Activated naive CD4-positive, alpha-beta T cell treated with anti-CD3 and anti-CD28 coated beads, Interleukin-2, amount 10 ng/mL, durations not matched to agents 7 days and 5 days (primary cell): ENCODE data around the gene SH2D4B.
"Not testable (repeated sequence)": the region's sequence is repeated elsewhere in the genome, so short reads cannot be mapped to it uniquely, and the experiment has no call there.

Experiments used
- CTCF ChIA-PET: fragments of 350-600 bp; sonication (Branson Sonifier 250); formaldehyde crosslinking; loops from one replicate; lab custom pipeline; 2021; ENCODE audit warnings: antibody characterized with exemption; lab: Charles Lee
- DNase-seq: peaks from one replicate; pipeline ENCODE4 v3.0.0-alpha.2; 2020
- H3K27ac Mint-ChIP-seq: one replicate; pipeline ENCODE4 v1.8.0; 2021; ENCODE audit warnings: mild to moderate bottlenecking, moderate library complexity, mixed read lengths
- H3K27me3 Mint-ChIP-seq: one replicate; pipeline ENCODE4 v1.8.0; 2021; ENCODE audit warnings: mild to moderate bottlenecking, mixed read lengths
- H3K36me3 Mint-ChIP-seq: one replicate; pipeline ENCODE4 v1.8.0; 2021; ENCODE audit warnings: mixed read lengths
- H3K4me1 Mint-ChIP-seq: one replicate; pipeline ENCODE4 v1.8.0; 2021; ENCODE audit warnings: mixed read lengths
- H3K4me3 Mint-ChIP-seq: one replicate; pipeline ENCODE4 v1.8.0; 2021; ENCODE audit warnings: mild to moderate bottlenecking, moderate library complexity, mixed read lengths
- H3K9me3 Mint-ChIP-seq: one replicate; pipeline ENCODE4 v1.8.0; 2021; ENCODE audit warnings: mixed read lengths

The SH2D4B gene

GRCh38 chr10:80524190-80524909 is 13.4 kb upstream of the SH2D4B start:
- H3K4me1 Mint-ChIP-seq: peaks cover 84% of the 10 kb centered on the region
- H3K36me3 Mint-ChIP-seq: peaks cover 53% of the 10 kb centered on the region
- H3K27ac Mint-ChIP-seq: peak overlapping the region; percentile 84
- H3K4me3 Mint-ChIP-seq: no peak overlapping the region
- CTCF ChIA-PET: interaction anchor here (0.9 kb wide), 1 partner anchor 19 kb away, joined by 5 read pairs; no protein-coding TSS in a partner anchor
- DNase-seq: no peak
- H3K27me3 Mint-ChIP-seq: no peaks in the 10 kb centered on the region
- H3K9me3 Mint-ChIP-seq: no peaks in the 10 kb centered on the region

GRCh38 chr10:80526218-80526617 is 11.5 kb upstream of the SH2D4B start:
- Mint-ChIP-seq H3K27ac (peak overlapping the region; percentile 84), H3K36me3 (peaks cover 41% of the 10 kb centered on the region), H3K27me3 (no peaks in the 10 kb centered on the region), H3K9me3 (no peaks in the 10 kb centered on the region), H3K4me1 (peaks cover 89% of the 10 kb centered on the region), H3K4me3 (peak overlapping the region; percentile 16)
- peak; percentile 43 for DNase-seq
- CTCF ChIA-PET: interaction anchor here (1.0 to 2.3 kb wide), 3 partner anchors 16 to 82 kb away, joined by 3 to 10 read pairs (median 6); no protein-coding TSS in a partner anchor

- CTCF ChIA-PET: interaction anchor here (0.9 to 2.3 kb wide), 3 partner anchors 16 to 82 kb away, joined by 6 to 10 read pairs (median 6); no protein-coding TSS in a partner anchor
- DNase-seq: no peak
- no peaks in the 10 kb centered on the region for H3K9me3 Mint-ChIP-seq
- H3K27ac Mint-ChIP-seq: peak overlapping the region; percentile 84
- H3K36me3 Mint-ChIP-seq: peaks cover 43% of the 10 kb centered on the region
- H3K27me3 Mint-ChIP-seq: no peaks in the 10 kb centered on the region
- H3K4me3 Mint-ChIP-seq: peak overlapping the region; percentile 16
- peaks cover 92% of the 10 kb centered on the region for H3K4me1 Mint-ChIP-seq
Observed at GRCh38 chr10:80526742-80527141, 11.0 kb upstream of the SH2D4B start.

GRCh38 chr10:80528185-80528700 is 9.5 kb upstream of the SH2D4B start:
- Mint-ChIP-seq H3K27ac (peak overlapping the region; percentile 95), H3K36me3 (peaks cover 53% of the 10 kb centered on the region), H3K9me3 (no peaks in the 10 kb centered on the region), H3K4me3 (no peak overlapping the region), H3K4me1 (peaks cover 96% of the 10 kb centered on the region), H3K27me3 (no peaks in the 10 kb centered on the region)
- DNase-seq: no peak
- CTCF ChIA-PET: interaction anchor here (1.1 to 2.5 kb wide), 3 partner anchors 18 to 84 kb away, joined by 4 to 10 read pairs (median 10); no protein-coding TSS in a partner anchor

- Mint-ChIP-seq H3K27me3 (no peaks in the 10 kb centered on the region), H3K36me3 (peaks cover 51% of the 10 kb centered on the region), H3K4me1 (peaks cover 91% of the 10 kb centered on the region), H3K9me3 (no peaks in the 10 kb centered on the region), H3K27ac (peak overlapping the region; percentile 95), H3K4me3 (peak overlapping the region; percentile 42)
- no peak for DNase-seq
- CTCF ChIA-PET: interaction anchor here (1.1 to 2.5 kb wide), 2 partner anchors 23 to 84 kb away, joined by 4 to 10 read pairs; no protein-coding TSS in a partner anchor
Observed at GRCh38 chr10:80528901-80529300, 8.8 kb upstream of the SH2D4B start.

GRCh38 chr10:80529604-80530003 is 8.1 kb upstream of the SH2D4B start:
- H3K36me3 Mint-ChIP-seq: peaks cover 45% of the 10 kb centered on the region
- peak overlapping the region; percentile 95 for H3K27ac Mint-ChIP-seq
- peaks cover 84% of the 10 kb centered on the region for H3K4me1 Mint-ChIP-seq
- H3K27me3 Mint-ChIP-seq: no peaks in the 10 kb centered on the region
- CTCF ChIA-PET: interaction anchor here (1.5 to 3.1 kb wide), 4 partner anchors 16 to 85 kb away, joined by 3 to 15 read pairs (median 12); no protein-coding TSS in a partner anchor
- H3K9me3 Mint-ChIP-seq: no peaks in the 10 kb centered on the region
- peak overlapping the region; percentile 42 for H3K4me3 Mint-ChIP-seq
- DNase-seq: peak; percentile 81

- Mint-ChIP-seq H3K4me1 (peaks cover 77% of the 10 kb centered on the region), H3K27me3 (no peaks in the 10 kb centered on the region), H3K9me3 (no peaks in the 10 kb centered on the region), H3K36me3 (peaks cover 45% of the 10 kb centered on the region), H3K27ac (peak overlapping the region; percentile 95), H3K4me3 (peak overlapping the region; percentile 42)
- DNase-seq: peak; percentile 70
- CTCF ChIA-PET: interaction anchor here (0.9 to 3.1 kb wide), 7 partner anchors 17 to 147 kb away, joined by 3 to 15 read pairs (median 3); no protein-coding TSS in a partner anchor
Observed at GRCh38 chr10:80530251-80530650, 7.5 kb upstream of the SH2D4B start.

GRCh38 chr10:80530816-80531215 is 6.9 kb upstream of the SH2D4B start:
- H3K4me1 Mint-ChIP-seq: peaks cover 76% of the 10 kb centered on the region
- no peaks in the 10 kb centered on the region for H3K9me3 Mint-ChIP-seq
- peak overlapping the region; percentile 38 for H3K4me3 Mint-ChIP-seq
- peaks cover 46% of the 10 kb centered on the region for H3K36me3 Mint-ChIP-seq
- CTCF ChIA-PET: interaction anchor here (0.8 to 3.1 kb wide), 11 partner anchors 10 to 148 kb away, joined by 3 to 15 read pairs (median 3); no protein-coding TSS in a partner anchor
- H3K27me3 Mint-ChIP-seq: no peaks in the 10 kb centered on the region
- H3K27ac Mint-ChIP-seq: peak overlapping the region; percentile 95
- no peak for DNase-seq

GRCh38 chr10:80532571-80532970 is 5.1 kb upstream of the SH2D4B start:
- Mint-ChIP-seq H3K27me3 (no peaks in the 10 kb centered on the region), H3K4me1 (peaks cover 72% of the 10 kb centered on the region), H3K9me3 (no peaks in the 10 kb centered on the region), H3K36me3 (peaks cover 34% of the 10 kb centered on the region), H3K27ac (peak overlapping the region; percentile 95), H3K4me3 (peak overlapping the region; percentile 43)
- no peak for DNase-seq
- CTCF ChIA-PET: no interaction called here

GRCh38 chr10:80534059-80534458 is 3.6 kb upstream of the SH2D4B start:
- CTCF ChIA-PET, H3K4me3 Mint-ChIP-seq, H3K27me3 Mint-ChIP-seq, H3K27ac Mint-ChIP-seq, DNase-seq, H3K9me3 Mint-ChIP-seq: not testable (repeated sequence)
- Mint-ChIP-seq H3K36me3 (peaks cover 24% of the 10 kb centered on the region), H3K4me1 (peaks cover 57% of the 10 kb centered on the region)

- H3K4me3 Mint-ChIP-seq, DNase-seq, H3K9me3 Mint-ChIP-seq, H3K27me3 Mint-ChIP-seq, CTCF ChIA-PET, H3K27ac Mint-ChIP-seq: not testable (repeated sequence)
- Mint-ChIP-seq H3K4me1 (peaks cover 51% of the 10 kb centered on the region), H3K36me3 (peaks cover 19% of the 10 kb centered on the region)
Observed at GRCh38 chr10:80534646-80535045, 3.1 kb upstream of the SH2D4B start.

GRCh38 chr10:80535671-80536360 is 1.9 kb upstream of the SH2D4B start:
- Mint-ChIP-seq H3K4me3 (peak overlapping the region; percentile 93), H3K36me3 (peaks cover 18% of the 10 kb centered on the region), H3K9me3 (no peaks in the 10 kb centered on the region), H3K4me1 (peaks cover 43% of the 10 kb centered on the region), H3K27ac (peak overlapping the region; percentile 99), H3K27me3 (no peaks in the 10 kb centered on the region)
- CTCF ChIA-PET: interaction anchor here (0.6 to 1.8 kb wide), 7 partner anchors 22 to 106 kb away, joined by 3 to 8 read pairs (median 4); no protein-coding TSS in a partner anchor
- peak; percentile 84 for DNase-seq

GRCh38 chr10:80536361-80536835 is 1.3 kb upstream of the SH2D4B start:
- Mint-ChIP-seq H3K4me3 (peak overlapping the region; percentile 93), H3K36me3 (peaks cover 18% of the 10 kb centered on the region), H3K4me1 (peaks cover 43% of the 10 kb centered on the region), H3K27ac (peak overlapping the region; percentile 99), H3K27me3 (no peaks in the 10 kb centered on the region), H3K9me3 (no peaks in the 10 kb centered on the region)
- no peak for DNase-seq
- CTCF ChIA-PET: interaction anchor here (0.6 to 1.8 kb wide), 9 partner anchors 23 to 127 kb away, joined by 3 to 8 read pairs (median 4); no protein-coding TSS in a partner anchor
